Smooth muscle cell (in vitro differentiated cells): ENCODE data around the gene CXCR5. TPM values are rescaled to one million over a fixed set of nuclear protein-coding genes. Genes with fewer than 3 reads are reported as not detected.

Experiments
- DNase-seq: peaks from one replicate; lab custom pipeline; 2025; ENCODE audit not compliant: unreplicated experiment; lab: John Stamatoyannopoulos, UW
- H2AFZ ChIP-seq: fragments of 200-600 bp; sonication (generic); 2 replicates; pipeline ENCODE4 v1.6.0; 2016; ENCODE audit warnings: antibody characterized with exemption, low read depth, mild to moderate bottlenecking
- H3F3A ChIP-seq: fragments of 200-600 bp; sonication (generic); 2 replicates; pipeline ENCODE4 v1.6.0; 2017; ENCODE audit warnings: antibody characterized with exemption, low read depth
- H3K27ac ChIP-seq: fragments of 200-600 bp; sonication (generic); 2 replicates; pipeline ENCODE4 v1.5.1; 2016; ENCODE audit warnings: low read depth, mild to moderate bottlenecking
- H3K27me3 ChIP-seq: fragments of 200-600 bp; sonication (generic); 2 replicates; pipeline ENCODE4 v1.6.1; 2016; ENCODE audit warnings: low read depth, mild to moderate bottlenecking
- H3K36me3 ChIP-seq: fragments of 200-600 bp; sonication (generic); 2 replicates; pipeline ENCODE4 v1.5.1; 2016; ENCODE audit warnings: low read depth
- H3K4me1 ChIP-seq: fragments of 200-600 bp; sonication (generic); 2 replicates; pipeline ENCODE4 v1.5.1; 2016; ENCODE audit warnings: low read depth
- H3K4me2 ChIP-seq: fragments of 200-600 bp; sonication (generic); 2 replicates; pipeline ENCODE4 v1.6.0; 2016; ENCODE audit warnings: mild to moderate bottlenecking
- H3K4me3 ChIP-seq: fragments of 200-600 bp; sonication (generic); 2 replicates; pipeline ENCODE4 v1.5.1; 2016; ENCODE audit warnings: mild to moderate bottlenecking
- H3K79me2 ChIP-seq: fragments of 200-600 bp; sonication (generic); 2 replicates; pipeline ENCODE4 v1.6.0; 2016; ENCODE audit warnings: low read depth, mild to moderate bottlenecking
- H3K9ac ChIP-seq: fragments of 200-600 bp; sonication (generic); 2 replicates; pipeline ENCODE4 v1.6.0; 2016; ENCODE audit warnings: low read depth
- H3K9me3 ChIP-seq: fragments of 200-600 bp; sonication (generic); replicated peaks from 2 replicates; pipeline ENCODE4 v1.5.1; 2016; ENCODE audit warnings: low read depth
- H4K20me1 ChIP-seq: fragments of 200-600 bp; sonication (generic); 2 replicates; pipeline ENCODE4 v1.6.0; 2016; ENCODE audit warnings: low read depth
- CTCF ChIP-seq: fragments of 200-600 bp; sonication (generic); IDR thresholded peaks from 2 replicates; pipeline ENCODE4 v1.5.1; 2017; ENCODE audit warnings: borderline replicate concordance, mild to moderate bottlenecking, antibody characterized with exemption; ENCODE audit not compliant: insufficient read depth, poor library complexity, severe bottlenecking
- WGBS: methylation state at CpG from one replicate; pipeline ENCODE4 v1.1.7; 2016; ENCODE audit warnings: low lambda C conversion rate; 5-methylcytosine and 5-hydroxymethylcytosine counted together
- polyA plus RNA-seq: library from polyadenylated mRNA; unstranded; fragments of >200 nt; fragmentation: Nextera tagmentation; extraction: Ambion mirVana; gene quantifications from 2 replicates; pipeline ENCODE4 v1.2.1, GENCODE V29; 2016
- total RNA-seq: library from RNA; depleted of rRNA; stranded (reverse); fragments of >200 nt; gene quantifications from 2 replicates; pipeline ENCODE4 v1.2.3, GENCODE V29; 2014

CXCR5 gene
- total and polyA plus RNA-seq, 2 experiments from 2014 or later, result not detected

- Histone ChIP-seq H3K79me2 (peaks cover 49% of the 10 kb centered on the region), H3K27me3 (no peaks in the 10 kb centered on the region), H3K4me3 (peak overlapping the region; percentile 14), H2AFZ (no peak overlapping the region), H3K4me1 (peaks cover 89% of the 10 kb centered on the region), H3K27ac (peak overlapping the region; percentile 100), H3K4me2 (peak overlapping the region; percentile 91), H4K20me1 (peaks cover 12% of the 10 kb centered on the region), H3K36me3 (no peaks in the 10 kb centered on the region), H3F3A (peaks cover 52% of the 10 kb centered on the region), H3K9me3 (no peaks in the 10 kb centered on the region), H3K9ac (peak overlapping the region; percentile 97)
- TF ChIP-seq CTCF, result no peak
- WGBS, result 63% methylated on average over 10 of the region's 10 CpGs
- no peak for DNase-seq
These were observed 32.5 kb downstream of the CXCR5 start for GRCh38 chr11:118915941-118916841.

- Histone ChIP-seq H3K9ac (peak overlapping the region; percentile 97), H3K4me1 (peaks cover 92% of the 10 kb centered on the region), H3K4me2 (peak overlapping the region; percentile 91), H3F3A (peaks cover 57% of the 10 kb centered on the region), H4K20me1 (peaks cover 20% of the 10 kb centered on the region), H3K27me3 (no peaks in the 10 kb centered on the region), H2AFZ (no peak overlapping the region), H3K79me2 (peaks cover 54% of the 10 kb centered on the region), H3K4me3 (peak overlapping the region; percentile 14), H3K27ac (peak overlapping the region; percentile 100), H3K9me3 (no peaks in the 10 kb centered on the region), H3K36me3 (no peaks in the 10 kb centered on the region)
- under 1% methylated on average over 8 of the region's 8 CpGs for WGBS
- TF ChIP-seq CTCF, result no peak
- peak; percentile 28 for DNase-seq
These were observed 33.2 kb downstream of the CXCR5 start for GRCh38 chr11:118916842-118917388.

GRCh38 chr11:118917481-118918127 is 33.9 kb downstream of the CXCR5 start:
- TF ChIP-seq CTCF, result no peak
- peak overlapping the region; percentile 14 for H3K4me3 ChIP-seq
- H3F3A ChIP-seq, result peaks cover 62% of the 10 kb centered on the region
- peak overlapping the region; percentile 91 for H3K4me2 ChIP-seq
- no peak overlapping the region for H2AFZ ChIP-seq
- H3K27ac ChIP-seq, result peak overlapping the region; percentile 100
- H4K20me1 ChIP-seq, result peaks cover 27% of the 10 kb centered on the region
- peak overlapping the region; percentile 97 for H3K9ac ChIP-seq
- 9% methylated on average over 13 of the region's 13 CpGs for WGBS
- H3K9me3 ChIP-seq, result no peaks in the 10 kb centered on the region
- H3K36me3 ChIP-seq, result no peaks in the 10 kb centered on the region
- H3K4me1 ChIP-seq, result peaks cover 92% of the 10 kb centered on the region
- peak; percentile 65 for DNase-seq
- no peaks in the 10 kb centered on the region for H3K27me3 ChIP-seq
- peaks cover 55% of the 10 kb centered on the region for H3K79me2 ChIP-seq
